Neural cell (in vitro differentiated cells): Measurements from ENCODE around the gene RDH13.

Experiments used
- POLR2AphosphoS5 ChIP-seq: IDR thresholded peaks from 2 replicates; pipeline ENCODE4 v1.6.1; 2012
- RAD21 ChIP-seq: fragments of 450-650 bp; conservative IDR thresholded peaks from 2 replicates; pipeline ENCODE4 v1.6.1; 2014; ENCODE audit warnings: antibody characterized with exemption, mild to moderate bottlenecking, moderate library complexity
- TF ChIP-seq, protein P1 (sequence below): fragments of 450-650 bp; IDR thresholded peaks from 2 replicates; pipeline ENCODE4 v1.5.1; 2014; ENCODE audit warnings: antibody characterized with exemption, mild to moderate bottlenecking, moderate library complexity; ENCODE audit not compliant: poor library complexity, severe bottlenecking

DNA sequence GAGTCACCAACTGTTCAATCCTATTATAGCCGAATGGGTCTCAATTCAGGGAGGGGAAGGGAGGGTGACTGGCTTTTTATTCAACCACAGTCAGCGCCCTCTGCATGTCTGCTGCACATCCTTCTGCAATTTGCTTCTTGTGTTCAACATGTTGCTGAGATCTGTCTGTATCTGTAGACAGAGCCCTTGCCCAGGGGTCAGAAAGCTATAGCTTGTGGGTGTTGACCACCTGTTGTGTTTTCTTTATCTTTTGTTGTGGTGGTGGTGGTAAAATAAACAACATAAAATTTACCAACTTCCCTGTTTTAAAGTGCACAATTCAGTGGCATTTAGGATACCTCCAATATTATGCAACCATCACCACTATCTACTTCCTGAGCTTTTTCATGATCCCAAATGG is 42.3 kb upstream of the RDH13 start:
- no peak for TF ChIP-seq POLR2AphosphoS5
- TF ChIP-seq, protein P1, sequence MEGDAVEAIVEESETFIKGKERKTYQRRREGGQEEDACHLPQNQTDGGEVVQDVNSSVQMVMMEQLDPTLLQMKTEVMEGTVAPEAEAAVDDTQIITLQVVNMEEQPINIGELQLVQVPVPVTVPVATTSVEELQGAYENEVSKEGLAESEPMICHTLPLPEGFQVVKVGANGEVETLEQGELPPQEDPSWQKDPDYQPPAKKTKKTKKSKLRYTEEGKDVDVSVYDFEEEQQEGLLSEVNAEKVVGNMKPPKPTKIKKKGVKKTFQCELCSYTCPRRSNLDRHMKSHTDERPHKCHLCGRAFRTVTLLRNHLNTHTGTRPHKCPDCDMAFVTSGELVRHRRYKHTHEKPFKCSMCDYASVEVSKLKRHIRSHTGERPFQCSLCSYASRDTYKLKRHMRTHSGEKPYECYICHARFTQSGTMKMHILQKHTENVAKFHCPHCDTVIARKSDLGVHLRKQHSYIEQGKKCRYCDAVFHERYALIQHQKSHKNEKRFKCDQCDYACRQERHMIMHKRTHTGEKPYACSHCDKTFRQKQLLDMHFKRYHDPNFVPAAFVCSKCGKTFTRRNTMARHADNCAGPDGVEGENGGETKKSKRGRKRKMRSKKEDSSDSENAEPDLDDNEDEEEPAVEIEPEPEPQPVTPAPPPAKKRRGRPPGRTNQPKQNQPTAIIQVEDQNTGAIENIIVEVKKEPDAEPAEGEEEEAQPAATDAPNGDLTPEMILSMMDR, result no peak
- TF ChIP-seq RAD21, result no peak
